Gastroesophageal sphincter (tissue), 3 donors: ENCODE results near the gene GABRD.

Experiments
- POLR2A ChIP-seq, 2 donors: fragments of 450-650 bp; IDR thresholded peaks; one replicate each; pipeline ENCODE4 v1.6.1; 2017; ENCODE audit warnings: antibody characterized with exemption in 2 of 2, mild to moderate bottlenecking in 2 of 2, moderate library complexity in 1 of 2
- POLR2AphosphoS5 ChIP-seq: sonication (generic); formaldehyde crosslinking; IDR thresholded peaks from one replicate; pipeline ENCODE4 v1.6.1; 2017; ENCODE audit warnings: antibody characterized with exemption
- TF ChIP-seq, protein P1 (sequence below), 4 experiments: fragments of 200-600 bp in 2 of 4; fragments of 450-650 bp in 2 of 4; sonication (generic) in 1 of 4; IDR thresholded peaks; one replicate each; pipeline ENCODE4 v1.5.1; 2017 to 2019; ENCODE audit warnings: antibody characterized with exemption in 4 of 4, mild to moderate bottlenecking in 2 of 4, moderate library complexity in 2 of 4

- TF ChIP-seq, protein P1, sequence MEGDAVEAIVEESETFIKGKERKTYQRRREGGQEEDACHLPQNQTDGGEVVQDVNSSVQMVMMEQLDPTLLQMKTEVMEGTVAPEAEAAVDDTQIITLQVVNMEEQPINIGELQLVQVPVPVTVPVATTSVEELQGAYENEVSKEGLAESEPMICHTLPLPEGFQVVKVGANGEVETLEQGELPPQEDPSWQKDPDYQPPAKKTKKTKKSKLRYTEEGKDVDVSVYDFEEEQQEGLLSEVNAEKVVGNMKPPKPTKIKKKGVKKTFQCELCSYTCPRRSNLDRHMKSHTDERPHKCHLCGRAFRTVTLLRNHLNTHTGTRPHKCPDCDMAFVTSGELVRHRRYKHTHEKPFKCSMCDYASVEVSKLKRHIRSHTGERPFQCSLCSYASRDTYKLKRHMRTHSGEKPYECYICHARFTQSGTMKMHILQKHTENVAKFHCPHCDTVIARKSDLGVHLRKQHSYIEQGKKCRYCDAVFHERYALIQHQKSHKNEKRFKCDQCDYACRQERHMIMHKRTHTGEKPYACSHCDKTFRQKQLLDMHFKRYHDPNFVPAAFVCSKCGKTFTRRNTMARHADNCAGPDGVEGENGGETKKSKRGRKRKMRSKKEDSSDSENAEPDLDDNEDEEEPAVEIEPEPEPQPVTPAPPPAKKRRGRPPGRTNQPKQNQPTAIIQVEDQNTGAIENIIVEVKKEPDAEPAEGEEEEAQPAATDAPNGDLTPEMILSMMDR (IDR thresholded peaks at IDR 0.05), result no peak
- TF ChIP-seq POLR2A (IDR thresholded peaks at IDR 0.05) (no peak), POLR2AphosphoS5 (no peak)
Observed at GRCh38 chr1:2047749-2048729, 28.9 kb downstream of the GABRD start.
